Liver (tissue), 9 donors: Measurements from ENCODE around the gene ATAT1. TPM values are rescaled to one million over a fixed set of nuclear protein-coding genes. Genes with fewer than 3 reads are reported as not detected.

Source experiments
- DNase-seq: peaks from one replicate; pipeline ENCODE4 v3.0.0-alpha.2; 2017; ENCODE audit warnings: low spot score
- H3K27ac ChIP-seq, 2 donors: one replicate each; pipeline ENCODE4 v1.7.0; 2013; ENCODE audit warnings: inconsistent platforms in 2 of 2, low read length in 2 of 2, control low read depth in 1 of 2, low read depth in 1 of 2, mild to moderate bottlenecking in 1 of 2
- H3K27me3 ChIP-seq, 4 donors: one replicate each; pipeline versions ENCODE4 v1.6.1 to v1.7.0; 2013; ENCODE audit warnings: low read length in 3 of 4, inconsistent platforms in 1 of 4, mild to moderate bottlenecking in 1 of 4, moderate library complexity in 1 of 4; ENCODE audit not compliant: control insufficient read depth in 4 of 4, insufficient read depth in 4 of 4
- H3K36me3 ChIP-seq, 4 donors: one replicate each; pipeline versions ENCODE4 v1.6.1 to v1.7.0; 2013; ENCODE audit warnings: low read length in 3 of 4, mild to moderate bottlenecking in 3 of 4, low read depth in 1 of 4, moderate library complexity in 1 of 4; ENCODE audit not compliant: control insufficient read depth in 4 of 4, insufficient read depth in 3 of 4
- H3K4me1 ChIP-seq, 4 donors: one replicate each; pipeline versions ENCODE4 v1.6.1 to v1.7.0; 2013; ENCODE audit warnings: low read length in 3 of 4, mild to moderate bottlenecking in 3 of 4, moderate library complexity in 1 of 4; ENCODE audit not compliant: control insufficient read depth in 4 of 4, insufficient read depth in 4 of 4
- H3K4me3 ChIP-seq, 3 donors: one replicate each; pipeline versions ENCODE4 v1.6.1 to v1.7.0; 2013; ENCODE audit warnings: low read length in 3 of 3, control low read depth in 1 of 3, low read depth in 1 of 3, mild to moderate bottlenecking in 1 of 3
- H3K9ac ChIP-seq, 2 donors: one replicate each; pipeline ENCODE4 v1.7.0; 2013; ENCODE audit warnings: low read length in 2 of 2, mild to moderate bottlenecking in 2 of 2, moderate library complexity in 2 of 2, control low read depth in 1 of 2, low read depth in 1 of 2
- H3K9me3 ChIP-seq, 4 donors: one replicate each; pipeline versions ENCODE4 v1.6.1 to v1.7.0; 2013; ENCODE audit warnings: low read length in 3 of 4; ENCODE audit not compliant: control insufficient read depth in 4 of 4
- EGR1 ChIP-seq, 2 donors: IDR thresholded peaks; 2 replicates each; pipeline ENCODE4 v1.6.1; 2016 to 2018; ENCODE audit warnings: antibody characterized with exemption in 2 of 2, low read depth in 2 of 2
- FOXA1 ChIP-seq: IDR thresholded peaks from 2 replicates; pipeline ENCODE4 v1.6.1; 2016; ENCODE audit warnings: antibody characterized with exemption
- FOXA2 ChIP-seq: IDR thresholded peaks from 2 replicates; pipeline ENCODE4 v1.6.1; 2016; ENCODE audit warnings: antibody characterized with exemption
- GABPA ChIP-seq, 2 donors: IDR thresholded peaks in 1 of 2; conservative IDR thresholded peaks in 1 of 2; 2 replicates each; pipeline ENCODE4 v1.6.1; 2016; ENCODE audit warnings: antibody characterized with exemption in 2 of 2, mild to moderate bottlenecking in 1 of 2, moderate library complexity in 1 of 2
- HNF4A ChIP-seq, 2 donors: conservative IDR thresholded peaks; 2 replicates each; pipeline ENCODE4 v1.6.1; 2016; ENCODE audit warnings: antibody characterized with exemption in 2 of 2, mild to moderate bottlenecking in 2 of 2
- HNF4G ChIP-seq: IDR thresholded peaks from 2 replicates; pipeline ENCODE4 v1.6.1; 2016; ENCODE audit warnings: antibody characterized with exemption
- JUND ChIP-seq, 2 donors: IDR thresholded peaks; 2 replicates each; pipeline ENCODE4 v1.6.1; 2016; ENCODE audit warnings: antibody characterized with exemption in 2 of 2
- NR2F2 ChIP-seq: IDR thresholded peaks from 2 replicates; pipeline ENCODE4 v1.6.1; 2016; ENCODE audit warnings: antibody characterized with exemption
- RAD21 ChIP-seq, 2 donors: IDR thresholded peaks; 2 replicates each; pipeline ENCODE4 v1.6.1; 2016; ENCODE audit warnings: antibody characterized with exemption in 2 of 2, mild to moderate bottlenecking in 2 of 2
- RXRA ChIP-seq, 2 donors: IDR thresholded peaks; 2 replicates each; pipeline ENCODE4 v1.6.1; 2017 to 2018; ENCODE audit warnings: antibody characterized with exemption in 2 of 2, mild to moderate bottlenecking in 1 of 2
- SP1 ChIP-seq: IDR thresholded peaks from 2 replicates; pipeline ENCODE4 v1.6.1; 2018; ENCODE audit warnings: antibody characterized with exemption, mild to moderate bottlenecking
- TAF1 ChIP-seq: conservative IDR thresholded peaks from 2 replicates; pipeline ENCODE4 v1.6.1; 2016; ENCODE audit warnings: antibody characterized with exemption, mild to moderate bottlenecking
- YY1 ChIP-seq: IDR thresholded peaks from 2 replicates; pipeline ENCODE4 v1.6.1; 2016; ENCODE audit warnings: antibody characterized with exemption, mild to moderate bottlenecking
- WGBS: extraction: QIAGEN DNeasy Blood & Tissue Kit; methylation state at CpG from one replicate; pipeline ENCODE4 v1.1.7; 2013; 5-methylcytosine and 5-hydroxymethylcytosine counted together
- polyA plus RNA-seq, 2 donors: library from polyadenylated mRNA; stranded (reverse) in 1 of 2; unstranded in 1 of 2; fragments of 200-250 nt in 1 of 2; fragments of >200 nt in 1 of 2; fragmentation: Nextera tagmentation in 1 of 2; extraction: Ambion mirVana in 1 of 2; gene quantifications; one replicate each; pipeline versions ENCODE4 v1.2.1 to v1.2.3, GENCODE V29; 2013 to 2015
- total RNA-seq, 2 donors: library from RNA; depleted of rRNA; stranded (reverse); fragments of >200 nt; gene quantifications; one replicate each; pipeline ENCODE4 v1.2.3, GENCODE V29; 2014
- TF ChIP-seq, protein P1 (sequence below): IDR thresholded peaks from 2 replicates; pipeline ENCODE4 v1.6.1; 2016; ENCODE audit warnings: antibody characterized with exemption
- TF ChIP-seq, protein P2 (sequence below): IDR thresholded peaks from 2 replicates; pipeline ENCODE4 v1.6.1; 2016; ENCODE audit warnings: antibody characterized with exemption, mild to moderate bottlenecking
- TF ChIP-seq, protein P3 (sequence below): IDR thresholded peaks from 2 replicates; pipeline ENCODE4 v1.6.1; 2016; ENCODE audit warnings: antibody characterized with exemption
- TF ChIP-seq, protein P4 (sequence below): fragments of 150-350 bp; IDR thresholded peaks from 2 replicates; pipeline ENCODE4 v1.5.1; 2017; ENCODE audit warnings: improper control_type of control experiment, low read depth, low read length; ENCODE audit not compliant: missing input control
- TF ChIP-seq, protein P5 (sequence below): IDR thresholded peaks from 2 replicates; pipeline ENCODE4 v1.6.1; 2016; ENCODE audit warnings: antibody characterized with exemption
- donor health status: healthy.
- donor health status: healthy.
- donor health status: healthy.
- donor health status: healthy.
- donor health status: healthy.

Gene ATAT1
- total and polyA plus RNA-seq, 4 donors = 2.1 to 5.4 (median 3.0) TPM

DNA sequence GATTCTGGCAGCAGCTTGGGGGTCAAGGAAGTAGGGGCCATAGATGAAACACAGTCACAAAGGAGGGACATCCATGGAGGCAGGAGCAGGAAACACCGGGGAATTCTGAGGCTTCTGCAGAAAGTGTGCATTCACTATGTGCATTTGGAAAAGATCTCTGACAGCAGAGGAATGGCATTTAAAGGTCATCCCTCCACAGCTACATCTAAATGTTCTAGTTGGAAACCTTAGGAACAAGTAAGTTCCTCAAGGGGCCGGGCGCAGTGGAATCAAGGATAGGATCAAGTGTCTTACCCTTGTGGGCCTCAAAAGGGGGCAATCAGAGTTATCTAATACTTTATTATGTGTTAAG is 29.0 kb downstream of the ATAT1 start:
- Histone ChIP-seq H3K36me3 (peaks cover 16 to 76% (median 60%) of the 10 kb centered on the region in 4 donors), H3K4me1 (peaks cover 0 to 8% (median 3%) of the 10 kb centered on the region in 4 donors), H3K9me3 (no peaks in the 10 kb centered on the region), H3K27me3 (no peaks in the 10 kb centered on the region), H3K9ac (no peak overlapping the region), H3K27ac (no peak overlapping the region), H3K4me3 (no peak overlapping the region)
- DNase-seq = no peak
- WGBS = 96% methylated on average over 3 of the region's 3 CpGs
- TF ChIP-seq EGR1 (IDR thresholded peaks at IDR 0.05; ENCODE audit: low read depth in 2 of 2) (no peak), HNF4G (no peak), TAF1 (no peak), NR2F2 (no peak), RAD21 (IDR thresholded peaks at IDR 0.05) (no peak), RXRA (IDR thresholded peaks at IDR 0.05) (no peak), FOXA1 (no peak)
- TF ChIP-seq, protein P1, sequence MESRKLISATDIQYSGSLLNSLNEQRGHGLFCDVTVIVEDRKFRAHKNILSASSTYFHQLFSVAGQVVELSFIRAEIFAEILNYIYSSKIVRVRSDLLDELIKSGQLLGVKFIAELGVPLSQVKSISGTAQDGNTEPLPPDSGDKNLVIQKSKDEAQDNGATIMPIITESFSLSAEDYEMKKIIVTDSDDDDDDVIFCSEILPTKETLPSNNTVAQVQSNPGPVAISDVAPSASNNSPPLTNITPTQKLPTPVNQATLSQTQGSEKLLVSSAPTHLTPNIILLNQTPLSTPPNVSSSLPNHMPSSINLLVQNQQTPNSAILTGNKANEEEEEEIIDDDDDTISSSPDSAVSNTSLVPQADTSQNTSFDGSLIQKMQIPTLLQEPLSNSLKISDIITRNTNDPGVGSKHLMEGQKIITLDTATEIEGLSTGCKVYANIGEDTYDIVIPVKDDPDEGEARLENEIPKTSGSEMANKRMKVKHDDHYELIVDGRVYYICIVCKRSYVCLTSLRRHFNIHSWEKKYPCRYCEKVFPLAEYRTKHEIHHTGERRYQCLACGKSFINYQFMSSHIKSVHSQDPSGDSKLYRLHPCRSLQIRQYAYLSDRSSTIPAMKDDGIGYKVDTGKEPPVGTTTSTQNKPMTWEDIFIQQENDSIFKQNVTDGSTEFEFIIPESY = no peak
- TF ChIP-seq, protein P2, sequence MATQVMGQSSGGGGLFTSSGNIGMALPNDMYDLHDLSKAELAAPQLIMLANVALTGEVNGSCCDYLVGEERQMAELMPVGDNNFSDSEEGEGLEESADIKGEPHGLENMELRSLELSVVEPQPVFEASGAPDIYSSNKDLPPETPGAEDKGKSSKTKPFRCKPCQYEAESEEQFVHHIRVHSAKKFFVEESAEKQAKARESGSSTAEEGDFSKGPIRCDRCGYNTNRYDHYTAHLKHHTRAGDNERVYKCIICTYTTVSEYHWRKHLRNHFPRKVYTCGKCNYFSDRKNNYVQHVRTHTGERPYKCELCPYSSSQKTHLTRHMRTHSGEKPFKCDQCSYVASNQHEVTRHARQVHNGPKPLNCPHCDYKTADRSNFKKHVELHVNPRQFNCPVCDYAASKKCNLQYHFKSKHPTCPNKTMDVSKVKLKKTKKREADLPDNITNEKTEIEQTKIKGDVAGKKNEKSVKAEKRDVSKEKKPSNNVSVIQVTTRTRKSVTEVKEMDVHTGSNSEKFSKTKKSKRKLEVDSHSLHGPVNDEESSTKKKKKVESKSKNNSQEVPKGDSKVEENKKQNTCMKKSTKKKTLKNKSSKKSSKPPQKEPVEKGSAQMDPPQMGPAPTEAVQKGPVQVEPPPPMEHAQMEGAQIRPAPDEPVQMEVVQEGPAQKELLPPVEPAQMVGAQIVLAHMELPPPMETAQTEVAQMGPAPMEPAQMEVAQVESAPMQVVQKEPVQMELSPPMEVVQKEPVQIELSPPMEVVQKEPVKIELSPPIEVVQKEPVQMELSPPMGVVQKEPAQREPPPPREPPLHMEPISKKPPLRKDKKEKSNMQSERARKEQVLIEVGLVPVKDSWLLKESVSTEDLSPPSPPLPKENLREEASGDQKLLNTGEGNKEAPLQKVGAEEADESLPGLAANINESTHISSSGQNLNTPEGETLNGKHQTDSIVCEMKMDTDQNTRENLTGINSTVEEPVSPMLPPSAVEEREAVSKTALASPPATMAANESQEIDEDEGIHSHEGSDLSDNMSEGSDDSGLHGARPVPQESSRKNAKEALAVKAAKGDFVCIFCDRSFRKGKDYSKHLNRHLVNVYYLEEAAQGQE = no peak
- TF ChIP-seq, protein P3, sequence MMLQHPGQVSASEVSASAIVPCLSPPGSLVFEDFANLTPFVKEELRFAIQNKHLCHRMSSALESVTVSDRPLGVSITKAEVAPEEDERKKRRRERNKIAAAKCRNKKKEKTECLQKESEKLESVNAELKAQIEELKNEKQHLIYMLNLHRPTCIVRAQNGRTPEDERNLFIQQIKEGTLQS = no peak
- TF ChIP-seq, protein P4, sequence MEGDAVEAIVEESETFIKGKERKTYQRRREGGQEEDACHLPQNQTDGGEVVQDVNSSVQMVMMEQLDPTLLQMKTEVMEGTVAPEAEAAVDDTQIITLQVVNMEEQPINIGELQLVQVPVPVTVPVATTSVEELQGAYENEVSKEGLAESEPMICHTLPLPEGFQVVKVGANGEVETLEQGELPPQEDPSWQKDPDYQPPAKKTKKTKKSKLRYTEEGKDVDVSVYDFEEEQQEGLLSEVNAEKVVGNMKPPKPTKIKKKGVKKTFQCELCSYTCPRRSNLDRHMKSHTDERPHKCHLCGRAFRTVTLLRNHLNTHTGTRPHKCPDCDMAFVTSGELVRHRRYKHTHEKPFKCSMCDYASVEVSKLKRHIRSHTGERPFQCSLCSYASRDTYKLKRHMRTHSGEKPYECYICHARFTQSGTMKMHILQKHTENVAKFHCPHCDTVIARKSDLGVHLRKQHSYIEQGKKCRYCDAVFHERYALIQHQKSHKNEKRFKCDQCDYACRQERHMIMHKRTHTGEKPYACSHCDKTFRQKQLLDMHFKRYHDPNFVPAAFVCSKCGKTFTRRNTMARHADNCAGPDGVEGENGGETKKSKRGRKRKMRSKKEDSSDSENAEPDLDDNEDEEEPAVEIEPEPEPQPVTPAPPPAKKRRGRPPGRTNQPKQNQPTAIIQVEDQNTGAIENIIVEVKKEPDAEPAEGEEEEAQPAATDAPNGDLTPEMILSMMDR = no peak

DNA sequence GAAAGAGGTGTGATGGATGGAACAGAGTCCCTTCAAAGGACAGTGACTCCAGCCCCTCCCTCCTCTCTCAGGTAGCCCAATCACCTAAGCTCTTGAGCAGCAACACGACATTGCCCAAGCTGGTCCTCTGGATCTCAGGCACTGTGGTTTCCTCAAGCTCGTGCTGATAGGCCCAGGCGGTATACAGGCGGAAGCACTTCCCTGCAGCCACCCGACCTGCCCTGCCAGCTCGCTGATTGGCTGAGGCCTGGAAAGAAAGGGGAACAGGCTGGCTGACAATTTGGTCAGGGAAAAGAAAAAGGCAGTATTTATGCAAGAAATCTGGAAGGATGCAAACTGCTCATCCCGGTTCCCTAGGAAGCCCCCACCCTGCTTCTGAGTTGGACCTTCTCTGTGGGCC is 29.8 kb downstream of the ATAT1 start:
- no peak overlapping the region for H3K27ac ChIP-seq
- peaks cover 0 to 8% (median 3%) of the 10 kb centered on the region in 4 donors for H3K4me1 ChIP-seq
- WGBS = 89% methylated on average over 7 of the region's 7 CpGs
- no peak overlapping the region for H3K9ac ChIP-seq
- H3K27me3 ChIP-seq = no peaks in the 10 kb centered on the region
- no peak for DNase-seq
- no peak for TF ChIP-seq JUND (IDR thresholded peaks at IDR 0.05)
- no peak for TF ChIP-seq YY1
- TF ChIP-seq HNF4A (conservative IDR thresholded peaks at IDR 0.05) = no peak
- TF ChIP-seq, protein P2 = no peak
- no peak for TF ChIP-seq RXRA (IDR thresholded peaks at IDR 0.05)
- TF ChIP-seq, protein P4 = no peak
- no peak for TF ChIP-seq FOXA1
- no peak for TF ChIP-seq HNF4G
- no peak for TF ChIP-seq NR2F2
- TF ChIP-seq, protein P5, sequence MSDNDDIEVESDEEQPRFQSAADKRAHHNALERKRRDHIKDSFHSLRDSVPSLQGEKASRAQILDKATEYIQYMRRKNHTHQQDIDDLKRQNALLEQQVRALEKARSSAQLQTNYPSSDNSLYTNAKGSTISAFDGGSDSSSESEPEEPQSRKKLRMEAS = no peak
- TF ChIP-seq GABPA (IDR thresholded peaks at IDR 0.05 in 1 of 2, conservative IDR thresholded peaks at IDR 0.05 in 1 of 2) = no peak
- TF ChIP-seq SP1 = no peak
- TF ChIP-seq TAF1 = no peak
- TF ChIP-seq, protein P3 = no peak
- TF ChIP-seq FOXA2 = no peak
- no peaks in the 10 kb centered on the region for H3K9me3 ChIP-seq
- H3K36me3 ChIP-seq = peaks cover 16 to 73% (median 59%) of the 10 kb centered on the region in 4 donors
- no peak overlapping the region for H3K4me3 ChIP-seq
